Measurements from ENCODE around the gene GCK.

DNA sequence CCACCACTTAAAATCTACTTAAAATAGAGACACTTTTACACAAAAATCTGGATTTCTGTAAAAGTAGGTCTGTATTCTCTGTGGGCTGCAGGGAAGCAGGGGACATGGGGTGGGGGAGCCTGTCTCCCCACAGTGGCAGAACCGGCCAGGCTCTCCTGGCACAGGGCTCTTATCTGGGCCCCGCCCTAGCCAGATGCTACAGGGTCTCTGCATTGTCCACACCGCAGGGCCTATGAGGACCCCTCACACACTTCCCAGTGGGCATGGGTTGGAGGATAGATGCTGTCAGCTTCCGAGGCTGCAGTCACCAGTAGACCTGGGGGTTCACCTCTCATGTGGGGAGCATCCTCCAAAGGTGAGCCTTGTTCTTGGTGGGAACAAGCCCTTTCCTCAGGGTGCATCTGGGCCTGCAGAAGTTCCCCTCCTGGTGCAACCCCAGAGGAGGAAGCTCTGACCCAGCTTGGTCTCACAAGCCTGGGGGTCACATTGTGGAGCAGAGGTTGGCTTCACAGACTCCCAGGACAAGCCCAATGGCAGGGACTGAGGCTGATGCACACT is 32.7 kb downstream of the GCK start:
- TF ChIP-seq, protein P1, sequence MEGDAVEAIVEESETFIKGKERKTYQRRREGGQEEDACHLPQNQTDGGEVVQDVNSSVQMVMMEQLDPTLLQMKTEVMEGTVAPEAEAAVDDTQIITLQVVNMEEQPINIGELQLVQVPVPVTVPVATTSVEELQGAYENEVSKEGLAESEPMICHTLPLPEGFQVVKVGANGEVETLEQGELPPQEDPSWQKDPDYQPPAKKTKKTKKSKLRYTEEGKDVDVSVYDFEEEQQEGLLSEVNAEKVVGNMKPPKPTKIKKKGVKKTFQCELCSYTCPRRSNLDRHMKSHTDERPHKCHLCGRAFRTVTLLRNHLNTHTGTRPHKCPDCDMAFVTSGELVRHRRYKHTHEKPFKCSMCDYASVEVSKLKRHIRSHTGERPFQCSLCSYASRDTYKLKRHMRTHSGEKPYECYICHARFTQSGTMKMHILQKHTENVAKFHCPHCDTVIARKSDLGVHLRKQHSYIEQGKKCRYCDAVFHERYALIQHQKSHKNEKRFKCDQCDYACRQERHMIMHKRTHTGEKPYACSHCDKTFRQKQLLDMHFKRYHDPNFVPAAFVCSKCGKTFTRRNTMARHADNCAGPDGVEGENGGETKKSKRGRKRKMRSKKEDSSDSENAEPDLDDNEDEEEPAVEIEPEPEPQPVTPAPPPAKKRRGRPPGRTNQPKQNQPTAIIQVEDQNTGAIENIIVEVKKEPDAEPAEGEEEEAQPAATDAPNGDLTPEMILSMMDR (IDR thresholded peaks at IDR 0.05) = no peak
- TF ChIP-seq POLR2A (IDR thresholded peaks at IDR 0.05) = no peak

Data from sigmoid colon (tissue), 3 donors.